ENCODE results near the gene DENND4C. TPM values are rescaled to one million over a fixed set of nuclear protein-coding genes. Genes with fewer than 3 reads are reported as not detected.

The DENND4C gene
- total RNA-seq, 1 donor from 2014 or later, result 92.3 TPM

DNA sequence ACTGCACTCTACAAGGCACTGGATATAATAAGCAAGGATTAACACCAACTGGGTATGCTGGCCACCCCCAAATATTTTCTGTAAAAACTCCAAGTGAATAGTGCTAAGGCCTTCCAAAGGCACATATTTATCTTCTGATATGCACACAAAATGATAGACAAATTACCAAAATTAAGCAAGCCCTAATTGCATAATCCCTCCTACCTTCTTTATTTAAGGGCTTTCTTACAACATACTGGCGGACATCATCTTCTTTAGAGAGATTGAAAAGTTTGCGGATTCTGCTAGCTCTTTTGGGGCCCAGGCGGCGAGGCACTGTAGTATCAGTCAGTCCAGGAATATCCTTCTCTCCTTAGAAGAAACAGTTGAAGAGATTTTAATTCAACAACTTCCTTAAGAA is 147.7 kb downstream of the DENND4C start:
- TF ChIP-seq, protein P1, sequence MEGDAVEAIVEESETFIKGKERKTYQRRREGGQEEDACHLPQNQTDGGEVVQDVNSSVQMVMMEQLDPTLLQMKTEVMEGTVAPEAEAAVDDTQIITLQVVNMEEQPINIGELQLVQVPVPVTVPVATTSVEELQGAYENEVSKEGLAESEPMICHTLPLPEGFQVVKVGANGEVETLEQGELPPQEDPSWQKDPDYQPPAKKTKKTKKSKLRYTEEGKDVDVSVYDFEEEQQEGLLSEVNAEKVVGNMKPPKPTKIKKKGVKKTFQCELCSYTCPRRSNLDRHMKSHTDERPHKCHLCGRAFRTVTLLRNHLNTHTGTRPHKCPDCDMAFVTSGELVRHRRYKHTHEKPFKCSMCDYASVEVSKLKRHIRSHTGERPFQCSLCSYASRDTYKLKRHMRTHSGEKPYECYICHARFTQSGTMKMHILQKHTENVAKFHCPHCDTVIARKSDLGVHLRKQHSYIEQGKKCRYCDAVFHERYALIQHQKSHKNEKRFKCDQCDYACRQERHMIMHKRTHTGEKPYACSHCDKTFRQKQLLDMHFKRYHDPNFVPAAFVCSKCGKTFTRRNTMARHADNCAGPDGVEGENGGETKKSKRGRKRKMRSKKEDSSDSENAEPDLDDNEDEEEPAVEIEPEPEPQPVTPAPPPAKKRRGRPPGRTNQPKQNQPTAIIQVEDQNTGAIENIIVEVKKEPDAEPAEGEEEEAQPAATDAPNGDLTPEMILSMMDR (IDR thresholded peaks at IDR 0.05), result no peak
- no peak for TF ChIP-seq POLR2A (IDR thresholded peaks at IDR 0.05)
- no peak for TF ChIP-seq POLR2AphosphoS5 (IDR thresholded peaks at IDR 0.05; ENCODE audit: insufficient read depth in 1 of 2, low read depth in 1 of 2)
- Histone ChIP-seq H3K4me1 (peaks cover 23% of the 10 kb centered on the region), H3K27me3 (no peaks in the 10 kb centered on the region), H3K36me3 (peaks cover 0 to 34% of the 10 kb centered on the region in 2 donors), H3K9me3 (no peaks in the 10 kb centered on the region), H3K4me3 (peak overlapping the region in 1 of 2 donors; percentile 18), H3K27ac (peak overlapping the region; percentile 94)
- intact Hi-C loops (cut with DNase I), result loop anchor here (2.0 kb wide), 1 partner anchor 79 kb away; no protein-coding TSS in a partner anchor
- DNase-seq (ENCODE audit: extremely low spot score in 2 of 2), result no peak

DNA sequence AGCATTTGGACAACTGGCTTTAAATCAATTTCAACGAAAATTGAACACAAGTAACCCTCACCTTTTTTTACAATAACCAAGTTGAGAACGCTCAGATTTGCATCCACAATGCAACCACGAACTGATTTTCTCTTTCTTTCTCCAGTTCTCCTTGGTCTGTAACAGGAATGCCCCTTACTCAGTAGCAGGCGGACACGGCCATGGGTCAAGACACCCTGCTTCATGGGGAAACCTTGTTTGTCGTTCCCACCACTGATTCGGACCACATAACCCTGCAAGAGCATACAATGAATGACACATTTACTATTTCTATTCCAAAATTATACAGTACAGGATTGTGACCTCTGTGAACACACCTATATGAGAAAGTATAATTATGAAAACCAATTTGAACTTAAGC is 148.2 kb downstream of the DENND4C start:
- intact Hi-C loops (cut with DNase I), result loop anchor here (2.0 kb wide), 1 partner anchor 78 kb away; no protein-coding TSS in a partner anchor
- TF ChIP-seq POLR2AphosphoS5 (IDR thresholded peaks at IDR 0.05; ENCODE audit: insufficient read depth in 1 of 2, low read depth in 1 of 2) (no peak), POLR2A (IDR thresholded peaks at IDR 0.05) (no peak)
- TF ChIP-seq, protein P1 (IDR thresholded peaks at IDR 0.05), result no peak
- Histone ChIP-seq H3K27me3 (no peaks in the 10 kb centered on the region), H3K4me1 (peaks cover 23% of the 10 kb centered on the region), H3K9me3 (no peaks in the 10 kb centered on the region), H3K36me3 (peaks cover 0 to 34% of the 10 kb centered on the region in 2 donors), H3K27ac (peak overlapping the region; percentile 94), H3K4me3 (peak overlapping the region; percentile 57 to 69)
- no peak for DNase-seq (ENCODE audit: extremely low spot score in 2 of 2)

DNA sequence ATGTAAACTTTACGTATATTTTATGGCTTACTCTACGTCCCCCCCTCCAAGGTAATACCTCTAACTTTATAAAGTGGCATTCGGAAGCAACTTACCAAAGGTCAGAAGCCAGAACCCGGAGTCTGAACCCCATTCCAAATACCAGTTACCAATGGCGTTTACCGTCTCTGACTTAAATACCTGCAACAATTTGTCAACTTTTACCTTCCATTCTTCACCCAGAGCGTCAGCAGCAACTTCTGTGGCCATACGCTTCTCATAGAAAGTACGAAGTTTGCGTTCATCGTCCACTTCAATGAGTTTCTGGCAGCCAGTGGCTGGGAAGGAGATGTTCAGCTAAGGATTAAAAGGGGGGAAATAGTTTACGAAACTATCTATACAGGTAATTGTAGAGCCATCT is 148.8 kb downstream of the DENND4C start:
- peak overlapping the region; percentile 94 for H3K27ac ChIP-seq
- no peak for TF ChIP-seq POLR2AphosphoS5 (IDR thresholded peaks at IDR 0.05; ENCODE audit: insufficient read depth in 1 of 2, low read depth in 1 of 2)
- TF ChIP-seq POLR2A (IDR thresholded peaks at IDR 0.05), result no peak
- TF ChIP-seq, protein P1 (IDR thresholded peaks at IDR 0.05), result no peak
- intact Hi-C loops (cut with DNase I), result loop anchor here (2.0 kb wide), 1 partner anchor 78 kb away; no protein-coding TSS in a partner anchor
- no peaks in the 10 kb centered on the region for H3K9me3 ChIP-seq
- DNase-seq (ENCODE audit: extremely low spot score in 2 of 2), result no peak
- H3K36me3 ChIP-seq, result peaks cover 0 to 30% of the 10 kb centered on the region in 2 donors
- peaks cover 23% of the 10 kb centered on the region for H3K4me1 ChIP-seq
- H3K27me3 ChIP-seq, result no peaks in the 10 kb centered on the region
- H3K4me3 ChIP-seq, result peak overlapping the region; percentile 57 to 69

DNA sequence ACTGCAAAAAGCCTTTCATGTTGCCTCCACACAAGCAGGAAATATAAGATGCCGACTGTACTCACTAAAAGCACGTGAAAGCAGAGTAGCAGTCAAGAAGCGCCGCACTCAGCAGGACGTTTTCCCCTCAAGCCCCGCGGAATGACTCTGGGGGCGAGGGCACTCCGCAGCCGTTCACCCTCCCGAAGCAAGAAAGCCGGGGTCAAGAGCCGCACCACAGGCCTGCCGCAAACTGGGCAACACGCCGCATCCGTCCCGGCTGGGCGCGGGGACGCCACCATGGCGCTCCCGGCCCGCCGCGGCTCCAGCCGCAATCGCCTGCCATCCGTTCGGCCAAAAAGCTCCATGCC is 149.2 kb downstream of the DENND4C start:
- Histone ChIP-seq H3K9me3 (no peaks in the 10 kb centered on the region), H3K4me3 (peak overlapping the region; percentile 57 to 69), H3K4me1 (peaks cover 23% of the 10 kb centered on the region), H3K27ac (peak overlapping the region; percentile 94), H3K36me3 (peaks cover 0 to 26% of the 10 kb centered on the region in 2 donors), H3K27me3 (no peaks in the 10 kb centered on the region)
- DNase-seq (ENCODE audit: extremely low spot score in 2 of 2), result no peak
- intact Hi-C loops (cut with DNase I), result loop anchor here (2.0 kb wide), 1 partner anchor 77 kb away; no protein-coding TSS in a partner anchor
- TF ChIP-seq POLR2AphosphoS5 (IDR thresholded peaks at IDR 0.05; ENCODE audit: insufficient read depth in 1 of 2, low read depth in 1 of 2), result no peak
- TF ChIP-seq, protein P1 (IDR thresholded peaks at IDR 0.05), result no peak
- no peak for TF ChIP-seq POLR2A (IDR thresholded peaks at IDR 0.05)

DNA sequence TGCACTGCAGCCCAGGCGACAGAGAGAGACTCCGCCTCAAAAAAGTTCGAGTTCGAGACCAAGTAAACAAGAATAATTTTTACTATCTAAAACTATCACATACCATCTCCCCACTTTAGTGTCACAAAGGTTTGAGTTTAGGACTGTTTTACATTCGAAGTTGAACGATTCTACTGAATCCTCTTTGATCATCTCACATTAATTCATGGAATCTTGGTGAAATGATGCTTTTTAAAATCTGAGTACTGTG is 150.3 kb downstream of the DENND4C start:
- intact Hi-C loops (cut with DNase I), result no loop called here
- H3K36me3 ChIP-seq, result peaks cover 0 to 15% of the 10 kb centered on the region in 2 donors
- DNase-seq (ENCODE audit: extremely low spot score in 2 of 2), result no peak
- TF ChIP-seq, protein P1 (IDR thresholded peaks at IDR 0.05), result no peak
- TF ChIP-seq POLR2AphosphoS5 (IDR thresholded peaks at IDR 0.05; ENCODE audit: insufficient read depth in 1 of 2, low read depth in 1 of 2) (no peak), POLR2A (IDR thresholded peaks at IDR 0.05) (no peak)
- peak overlapping the region; percentile 94 for H3K27ac ChIP-seq
- peaks cover 23% of the 10 kb centered on the region for H3K4me1 ChIP-seq
- H3K4me3 ChIP-seq, result peak overlapping the region; percentile 57 to 69
- no peaks in the 10 kb centered on the region for H3K27me3 ChIP-seq
- H3K9me3 ChIP-seq, result no peaks in the 10 kb centered on the region

Data from vagina (tissue), 2 donors.